Loucy (cell line): Measurements from ENCODE around the gene ANXA11.

ENCODE experiments used
- H2AFZ ChIP-seq: fragments of 200-600 bp; sonication (generic); 2 replicates; pipeline ENCODE4 v1.6.0; 2016; ENCODE audit warnings: antibody characterized with exemption, mild to moderate bottlenecking, low read length, moderate library complexity
- H3F3A ChIP-seq: fragments of 200-600 bp; 2 replicates; pipeline ENCODE4 v1.6.0; 2016; ENCODE audit warnings: antibody characterized with exemption, low read depth, mild to moderate bottlenecking
- H3K27me3 ChIP-seq: fragments of 200-600 bp; sonication (generic); 2 replicates; pipeline ENCODE4 v1.6.1; 2014; ENCODE audit warnings: low read length, mild to moderate bottlenecking; ENCODE audit not compliant: insufficient read depth, poor library complexity, severe bottlenecking
- H3K36me3 ChIP-seq: fragments of 200-600 bp; sonication (generic); 2 replicates; pipeline ENCODE4 v1.6.1; 2016; ENCODE audit warnings: low read length; ENCODE audit not compliant: insufficient read depth
- H3K4me1 ChIP-seq: fragments of 200-600 bp; sonication (generic); 2 replicates; pipeline ENCODE4 v1.5.1; 2014; ENCODE audit warnings: low read length, mild to moderate bottlenecking; ENCODE audit not compliant: insufficient read depth, poor library complexity, severe bottlenecking
- H3K4me2 ChIP-seq: fragments of 200-600 bp; sonication (generic); 2 replicates; pipeline ENCODE4 v1.6.0; 2014; ENCODE audit warnings: antibody characterized with exemption, low read length, low read depth, mild to moderate bottlenecking; ENCODE audit not compliant: poor library complexity, severe bottlenecking
- H3K4me3 ChIP-seq: fragments of 200-600 bp; sonication (generic); 2 replicates; pipeline ENCODE4 v1.5.1; 2014; ENCODE audit warnings: low read length, mild to moderate bottlenecking, mixed read lengths; ENCODE audit not compliant: poor library complexity, severe bottlenecking
- H3K79me2 ChIP-seq: fragments of 200-600 bp; sonication (generic); 2 replicates; pipeline ENCODE4 v1.6.1; 2014; ENCODE audit warnings: low read length; ENCODE audit not compliant: insufficient read depth
- H3K9ac ChIP-seq: fragments of 200-600 bp; sonication (generic); 2 replicates; pipeline ENCODE4 v1.6.0; 2014; ENCODE audit warnings: mild to moderate bottlenecking, low read depth, low read length, moderate library complexity; ENCODE audit not compliant: poor library complexity, severe bottlenecking
- H3K9me2 ChIP-seq: fragments of 200-600 bp; sonication (generic); replicated peaks from 2 replicates; pipeline ENCODE4 v1.6.1; 2016; ENCODE audit warnings: low read depth, low read length, mixed read lengths
- H3K9me3 ChIP-seq: fragments of 200-600 bp; sonication (generic); 2 replicates; pipeline ENCODE4 v1.6.1; 2014; ENCODE audit warnings: mild to moderate bottlenecking, antibody characterized with exemption, low read length, low read depth; ENCODE audit not compliant: insufficient read depth
- H4K20me1 ChIP-seq: fragments of 200-600 bp; sonication (generic); 2 replicates; pipeline ENCODE4 v1.6.0; 2014; ENCODE audit warnings: antibody characterized with exemption, low read length, mild to moderate bottlenecking; ENCODE audit not compliant: insufficient read depth, poor library complexity, severe bottlenecking
- EZH2phosphoT487 ChIP-seq: fragments of 200-600 bp; IDR thresholded peaks from 2 replicates; pipeline ENCODE4 v1.6.1; 2018; ENCODE audit warnings: antibody characterized with exemption, mild to moderate bottlenecking, moderate library complexity, borderline replicate concordance
- TF ChIP-seq, protein P1 (sequence below): fragments of 200-600 bp; sonication (generic); conservative IDR thresholded peaks from 2 replicates; pipeline ENCODE4 v1.5.1; 2014; ENCODE audit warnings: mild to moderate bottlenecking, antibody characterized with exemption, low read length

ANXA11 gene

GRCh38 chr10:80165173-80165572 lies 40.2 kb downstream of the ANXA11 start:
- H3K9me2 ChIP-seq: no peaks in the 10 kb centered on the region
- H3K27me3 ChIP-seq: no peaks in the 10 kb centered on the region
- H3K4me2 ChIP-seq: no peak overlapping the region
- no peak overlapping the region for H2AFZ ChIP-seq
- no peak overlapping the region for H3K4me3 ChIP-seq
- H3F3A ChIP-seq: no peaks in the 10 kb centered on the region
- H3K4me1 ChIP-seq: no peaks in the 10 kb centered on the region
- H4K20me1 ChIP-seq: no peaks in the 10 kb centered on the region
- H3K36me3 ChIP-seq: peaks cover 79% of the 10 kb centered on the region; the same call in 1 of the 2 replicates
- TF ChIP-seq, protein P1, sequence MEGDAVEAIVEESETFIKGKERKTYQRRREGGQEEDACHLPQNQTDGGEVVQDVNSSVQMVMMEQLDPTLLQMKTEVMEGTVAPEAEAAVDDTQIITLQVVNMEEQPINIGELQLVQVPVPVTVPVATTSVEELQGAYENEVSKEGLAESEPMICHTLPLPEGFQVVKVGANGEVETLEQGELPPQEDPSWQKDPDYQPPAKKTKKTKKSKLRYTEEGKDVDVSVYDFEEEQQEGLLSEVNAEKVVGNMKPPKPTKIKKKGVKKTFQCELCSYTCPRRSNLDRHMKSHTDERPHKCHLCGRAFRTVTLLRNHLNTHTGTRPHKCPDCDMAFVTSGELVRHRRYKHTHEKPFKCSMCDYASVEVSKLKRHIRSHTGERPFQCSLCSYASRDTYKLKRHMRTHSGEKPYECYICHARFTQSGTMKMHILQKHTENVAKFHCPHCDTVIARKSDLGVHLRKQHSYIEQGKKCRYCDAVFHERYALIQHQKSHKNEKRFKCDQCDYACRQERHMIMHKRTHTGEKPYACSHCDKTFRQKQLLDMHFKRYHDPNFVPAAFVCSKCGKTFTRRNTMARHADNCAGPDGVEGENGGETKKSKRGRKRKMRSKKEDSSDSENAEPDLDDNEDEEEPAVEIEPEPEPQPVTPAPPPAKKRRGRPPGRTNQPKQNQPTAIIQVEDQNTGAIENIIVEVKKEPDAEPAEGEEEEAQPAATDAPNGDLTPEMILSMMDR: no peak
- TF ChIP-seq EZH2phosphoT487: no peak
- no peak overlapping the region for H3K9ac ChIP-seq
- H3K79me2 ChIP-seq: no peaks in the 10 kb centered on the region
- no peaks in the 10 kb centered on the region for H3K9me3 ChIP-seq

DNA sequence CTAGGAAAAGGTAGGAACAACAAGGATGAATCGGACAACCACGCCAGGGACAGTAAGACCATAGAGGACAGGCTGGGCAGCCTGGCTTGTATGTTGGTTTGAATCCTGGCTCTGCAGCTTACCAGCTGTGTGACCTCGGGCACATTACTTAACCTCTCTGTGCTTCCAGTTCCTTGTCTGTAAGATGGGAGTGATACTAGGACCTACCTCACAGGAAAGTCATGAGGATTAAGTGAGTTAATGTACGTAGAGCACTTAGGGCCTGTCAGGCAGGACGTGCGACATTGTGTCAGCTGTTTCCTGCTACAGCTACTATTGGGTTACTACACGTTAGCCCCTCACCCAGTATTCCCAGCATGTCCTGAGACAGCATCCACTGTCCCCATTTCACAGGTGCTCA lies 40.7 kb downstream of the ANXA11 start:
- H3K9ac ChIP-seq: no peak overlapping the region
- TF ChIP-seq, protein P1: no peak
- TF ChIP-seq EZH2phosphoT487: no peak
- no peak overlapping the region for H2AFZ ChIP-seq
- H4K20me1 ChIP-seq: no peaks in the 10 kb centered on the region
- H3K4me2 ChIP-seq: no peak overlapping the region
- no peaks in the 10 kb centered on the region for H3K9me3 ChIP-seq
- peaks cover 83% of the 10 kb centered on the region; the same call in 1 of the 2 replicates for H3K36me3 ChIP-seq
- H3K27me3 ChIP-seq: no peaks in the 10 kb centered on the region
- no peak overlapping the region for H3K4me3 ChIP-seq
- H3F3A ChIP-seq: no peaks in the 10 kb centered on the region
- no peaks in the 10 kb centered on the region for H3K4me1 ChIP-seq
- no peaks in the 10 kb centered on the region for H3K9me2 ChIP-seq
- H3K79me2 ChIP-seq: no peaks in the 10 kb centered on the region

DNA sequence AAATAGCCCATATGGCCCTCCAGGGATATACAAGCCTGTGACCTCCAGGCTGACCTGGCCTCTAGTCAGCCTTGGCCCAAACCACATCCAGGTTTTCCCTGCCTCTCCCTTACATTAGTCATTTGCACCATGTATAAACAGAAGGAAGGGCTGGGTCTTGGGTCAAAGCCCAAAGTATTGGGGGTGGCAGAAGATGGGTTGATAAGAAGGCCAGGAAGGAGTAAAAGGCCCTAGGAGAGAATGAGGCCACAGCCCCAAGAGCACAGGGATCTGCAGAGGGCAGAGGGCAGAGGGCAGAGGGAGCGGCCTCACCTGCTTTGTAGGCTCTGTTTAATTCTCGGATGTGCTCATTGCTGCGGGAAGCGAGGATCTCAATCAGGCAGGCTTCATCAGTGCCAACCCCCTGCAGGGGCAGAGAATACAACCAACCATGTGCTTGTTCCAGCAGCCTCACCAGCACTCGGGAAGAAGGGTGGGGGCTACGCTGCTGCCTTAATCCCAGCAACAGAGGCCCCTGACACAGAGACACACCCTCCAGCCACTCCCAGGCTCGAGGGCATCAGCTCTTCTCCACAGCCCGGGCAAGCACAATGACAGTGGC lies 41.5 kb downstream of the ANXA11 start:
- H3F3A ChIP-seq: no peaks in the 10 kb centered on the region
- TF ChIP-seq, protein P1: no peak
- no peak for TF ChIP-seq EZH2phosphoT487
- H2AFZ ChIP-seq: no peak overlapping the region
- no peak overlapping the region for H3K4me3 ChIP-seq
- H3K27me3 ChIP-seq: no peaks in the 10 kb centered on the region
- H3K4me1 ChIP-seq: no peaks in the 10 kb centered on the region
- H3K36me3 ChIP-seq: peaks cover 85% of the 10 kb centered on the region; the same call in 1 of the 2 replicates
- no peaks in the 10 kb centered on the region for H4K20me1 ChIP-seq
- H3K9ac ChIP-seq: no peak overlapping the region
- H3K9me2 ChIP-seq: no peaks in the 10 kb centered on the region
- no peaks in the 10 kb centered on the region for H3K79me2 ChIP-seq
- H3K4me2 ChIP-seq: no peak overlapping the region
- H3K9me3 ChIP-seq: no peaks in the 10 kb centered on the region
